Colonic mucosa (tissue), 4 donors: Measurements from ENCODE around the gene PCSK5. TPM values are rescaled to one million over a fixed set of nuclear protein-coding genes. Genes with fewer than 3 reads are reported as not detected.
"Not testable (repeated sequence)": the region's sequence is repeated elsewhere in the genome, so short reads cannot be mapped to it uniquely, and the experiment has no call there.

Experiments used
- DNase-seq: peaks from one replicate; pipeline ENCODE4 v3.0.0-alpha.2; 2020
- H3K27ac ChIP-seq: fragments of 200-600 bp; one replicate; pipeline ENCODE4 v1.8.0; 2021
- H3K27me3 ChIP-seq: fragments of 200-600 bp; one replicate; pipeline ENCODE4 v1.8.0; 2021
- H3K36me3 ChIP-seq: fragments of 200-600 bp; one replicate; pipeline ENCODE4 v1.8.0; 2021
- H3K4me1 ChIP-seq: fragments of 200-600 bp; one replicate; pipeline ENCODE4 v1.8.0; 2021; ENCODE audit warnings: mild to moderate bottlenecking
- H3K4me3 ChIP-seq: fragments of 200-600 bp; one replicate; pipeline ENCODE4 v1.8.0; 2021
- H3K9ac ChIP-seq, 2 donors: one replicate each; pipeline ENCODE4 v1.7.0; 2013; ENCODE audit warnings: control low read depth in 2 of 2, low read depth in 2 of 2, low read length in 2 of 2
- H3K9me3 ChIP-seq: fragments of 200-600 bp; one replicate; pipeline ENCODE4 v1.8.0; 2021
- CTCF ChIP-seq: fragments of 200-600 bp; IDR thresholded peaks from one replicate; pipeline ENCODE4 v1.8.0; 2022; ENCODE audit warnings: antibody characterized with exemption, mild to moderate bottlenecking
- intact Hi-C: fragments of 100-400 bp; cut with DNase I; formaldehyde crosslinking; loops from one replicate; pipeline ENCODE4 v1.14.1; 2022
- total RNA-seq, 2 donors: library from RNA; stranded (reverse); fragmentation: NEBNext Ultra II Directional in 1 of 2; extraction: Animal tissue kit (Norgen Biotek cat#: 25700) in 1 of 2; gene quantifications; one replicate each; pipeline ENCODE4 v1.2.1, GENCODE V29; 2021
- donor health status: healthy.
- donor health status: DM: no; HTN: no; CAD: no.
- donor health status: DM: no; HTN: no; CAD: no.

The PCSK5 gene
- total RNA-seq, 2 donors from 2014 or later = 36.7 to 55.3 TPM

- DNase-seq = no peak
- Histone ChIP-seq H3K9ac (no peak overlapping the region), H3K4me3 (no peak overlapping the region), H3K9me3 (no peaks in the 10 kb centered on the region), H3K36me3 (no peaks in the 10 kb centered on the region), H3K27me3 (no peaks in the 10 kb centered on the region), H3K4me1 (no peaks in the 10 kb centered on the region), H3K27ac (no peak overlapping the region)
- TF ChIP-seq CTCF = peak; percentile 59
- intact Hi-C loops = loop anchor here (5.0 kb wide), 1 partner anchor 1036 kb away; no protein-coding TSS in a partner anchor
Observed at GRCh38 chr9:76302947-76303550, 412.6 kb downstream of the PCSK5 start.

GRCh38 chr9:76307047-76307446 lies 416.6 kb downstream of the PCSK5 start:
- H3K4me3 ChIP-seq, H3K4me1 ChIP-seq, intact Hi-C loops, H3K9ac ChIP-seq, H3K9me3 ChIP-seq, H3K36me3 ChIP-seq, DNase-seq, H3K27ac ChIP-seq, H3K27me3 ChIP-seq: not testable (repeated sequence)

GRCh38 chr9:76310577-76310976 lies 420.1 kb downstream of the PCSK5 start:
- Histone ChIP-seq H3K27ac (no peak overlapping the region), H3K4me3 (no peak overlapping the region), H3K4me1 (no peaks in the 10 kb centered on the region), H3K36me3 (no peaks in the 10 kb centered on the region), H3K9ac (no peak overlapping the region), H3K27me3 (no peaks in the 10 kb centered on the region), H3K9me3 (no peaks in the 10 kb centered on the region)
- intact Hi-C loops = no loop called here
- TF ChIP-seq CTCF = no peak
- no peak for DNase-seq

- Histone ChIP-seq H3K27me3 (no peaks in the 10 kb centered on the region), H3K27ac (no peak overlapping the region), H3K9me3 (no peaks in the 10 kb centered on the region), H3K4me1 (no peaks in the 10 kb centered on the region), H3K9ac (no peak overlapping the region), H3K4me3 (no peak overlapping the region), H3K36me3 (no peaks in the 10 kb centered on the region)
- no peak for DNase-seq
- no peak for TF ChIP-seq CTCF
- intact Hi-C loops = no loop called here
Observed at GRCh38 chr9:76310991-76311390, 420.5 kb downstream of the PCSK5 start.

DNA sequence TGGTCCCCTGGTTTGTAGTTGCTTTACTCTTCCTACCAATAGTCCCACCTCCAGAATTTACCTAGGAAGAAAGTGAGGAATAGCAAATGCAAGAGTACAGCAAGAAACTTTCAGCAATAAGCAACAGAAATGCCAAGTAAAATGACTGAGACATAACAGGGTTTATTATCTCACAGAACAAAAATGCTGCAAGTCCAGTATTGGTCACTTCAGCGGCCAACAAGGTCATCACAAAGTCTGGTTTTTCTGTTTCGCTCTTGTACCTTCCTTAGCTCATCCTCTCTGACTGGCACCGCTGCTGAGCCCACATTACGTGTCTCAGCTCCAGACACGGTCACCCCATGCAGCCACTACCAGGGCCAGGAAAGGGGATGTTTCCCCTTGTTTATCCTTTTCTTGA lies 421.1 kb downstream of the PCSK5 start:
- Histone ChIP-seq H3K4me3 (no peak overlapping the region), H3K27ac (no peak overlapping the region)
- DNase-seq = no peak

More for the DNA sequence above, 421.1 kb downstream of the PCSK5 start:
- no peaks in the 10 kb centered on the region for H3K27me3 ChIP-seq
- H3K9me3 ChIP-seq = no peaks in the 10 kb centered on the region
- H3K4me1 ChIP-seq = no peaks in the 10 kb centered on the region
- no peak for TF ChIP-seq CTCF
- H3K9ac ChIP-seq = no peak overlapping the region
- no peaks in the 10 kb centered on the region for H3K36me3 ChIP-seq
- intact Hi-C loops = no loop called here
